SK-N-SH (cell line): ENCODE results near the gene CDC42EP4. TPM values are rescaled to one million over a fixed set of nuclear protein-coding genes. Genes with fewer than 3 reads are reported as not detected.

ENCODE experiments used
- CHD2 ChIP-seq: fragments of 150-350 bp; IDR thresholded peaks from 2 replicates; pipeline ENCODE4 v1.6.1; 2018; ENCODE audit warnings: low read length; ENCODE audit not compliant: partially characterized antibody
- ELF1 ChIP-seq: IDR thresholded peaks from 2 replicates; pipeline ENCODE4 v1.4.0; 2012
- EP300 ChIP-seq, 2 experiments: IDR thresholded peaks; 2 replicates each; pipeline versions ENCODE4 v1.4.0 to v1.6.1; 2012; ENCODE audit warnings: borderline replicate concordance in 1 of 2, low read depth in 1 of 2, low read length in 1 of 2
- FOSL2 ChIP-seq: IDR thresholded peaks from 2 replicates; pipeline ENCODE4 v1.4.0; 2012; ENCODE audit warnings: low read depth, mild to moderate bottlenecking, moderate library complexity, borderline replicate concordance
- FOXJ3 ChIP-seq: sonication (generic); formaldehyde crosslinking; IDR thresholded peaks from 2 replicates; pipeline ENCODE4 v1.5.1; 2020; ENCODE audit warnings: mild to moderate bottlenecking, missing genetic modification reagents
- FOXM1 ChIP-seq: IDR thresholded peaks from 2 replicates; pipeline ENCODE4 v1.4.0; 2012; ENCODE audit warnings: low read depth, mild to moderate bottlenecking
- GABPA ChIP-seq: IDR thresholded peaks from 2 replicates; pipeline ENCODE4 v1.4.0; 2012; ENCODE audit warnings: low read depth, mild to moderate bottlenecking
- GATA2 ChIP-seq: sonication (generic); formaldehyde crosslinking; IDR thresholded peaks from 2 replicates; pipeline ENCODE4 v1.5.0; 2020; ENCODE audit warnings: mild to moderate bottlenecking, missing genetic modification reagents
- IRF3 ChIP-seq: fragments of 150-350 bp; IDR thresholded peaks from 2 replicates; pipeline ENCODE4 v1.6.1; 2016; ENCODE audit warnings: mild to moderate bottlenecking, low read depth, low read length
- MEF2A ChIP-seq: IDR thresholded peaks from 2 replicates; pipeline ENCODE4 v1.4.0; 2012; ENCODE audit warnings: low read depth, borderline replicate concordance
- MXI1 ChIP-seq: IDR thresholded peaks from 2 replicates; pipeline ENCODE4 v1.6.1; 2012; ENCODE audit warnings: mild to moderate bottlenecking, low read depth, low read length, improper control_type of control experiment
- NRF1 ChIP-seq: IDR thresholded peaks from 2 replicates; pipeline ENCODE4 v1.6.1; 2012; ENCODE audit warnings: low read depth, mild to moderate bottlenecking, low read length
- PBX3 ChIP-seq: IDR thresholded peaks from 2 replicates; pipeline ENCODE4; 2012
- RCOR1 ChIP-seq: fragments of 150-350 bp; IDR thresholded peaks from 2 replicates; pipeline ENCODE4 v1.6.1; 2017; ENCODE audit warnings: antibody characterized with exemption, low read length
- RFX5 ChIP-seq: IDR thresholded peaks from 2 replicates; pipeline ENCODE4 v1.6.1; 2012; ENCODE audit warnings: mild to moderate bottlenecking, improper control_type of control experiment, low read length
- RXRA ChIP-seq: IDR thresholded peaks from 2 replicates; pipeline ENCODE4 v1.4.0; 2012; ENCODE audit warnings: low read depth, mild to moderate bottlenecking, borderline replicate concordance
- SIN3A ChIP-seq: IDR thresholded peaks from 2 replicates; pipeline ENCODE4 v1.6.1; 2012; ENCODE audit warnings: low read depth, mild to moderate bottlenecking, low read length, moderate library complexity, borderline replicate concordance
- SMC3 ChIP-seq: IDR thresholded peaks from 2 replicates; pipeline ENCODE4 v1.6.1; 2012; ENCODE audit warnings: low read depth, low read length, improper control_type of control experiment
- TAF1 ChIP-seq: IDR thresholded peaks from 2 replicates; pipeline ENCODE4 v1.6.1; 2012; ENCODE audit warnings: low read depth, mild to moderate bottlenecking, low read length, moderate library complexity, borderline replicate concordance
- TEAD4 ChIP-seq: IDR thresholded peaks from 2 replicates; pipeline ENCODE4 v1.4.0; 2012; ENCODE audit warnings: mild to moderate bottlenecking, borderline replicate concordance; ENCODE audit not compliant: insufficient read depth
- USF1 ChIP-seq: IDR thresholded peaks from 2 replicates; pipeline ENCODE4 v1.4.0; 2012; ENCODE audit warnings: low read depth, borderline replicate concordance
- YY1 ChIP-seq: IDR thresholded peaks from 2 replicates; pipeline ENCODE4 v1.4.0; 2012; ENCODE audit warnings: low read depth, mild to moderate bottlenecking
- ZBTB33 ChIP-seq: IDR thresholded peaks from 2 replicates; pipeline ENCODE4 v1.4.0; 2012; ENCODE audit warnings: low read depth, borderline replicate concordance
- polyA plus RNA-seq, 3 experiments: library from polyadenylated mRNA; depleted of rRNA; stranded (reverse); fragments of >200 nt; gene quantifications; 2 replicates each; pipeline ENCODE4 v1.2.3, GENCODE V29; 2012

Gene CDC42EP4
- polyA plus RNA-seq, 1 of the 3 experiments (the other 2 are of a cell fraction), result 28.3 TPM

- TF ChIP-seq GABPA (no peak), SMC3 (no peak), PBX3 (peak; percentile 63; the same call in 1 of the 2 replicates), YY1 (no peak), GATA2 (CRISPR knock-in tag) (no peak), ZBTB33 (no peak), TEAD4 (peak; percentile 49; the same call in 1 of the 2 replicates), EP300 (IDR thresholded peaks at IDR 0.05; ENCODE audit: borderline replicate concordance in 1 of 2, low read depth in 1 of 2, low read length in 1 of 2) (peak in 1 of 2 experiments; percentile 66; a peak in 1 of 4 replicates), RFX5 (no peak), ELF1 (no peak), CHD2 (no peak), MXI1 (0 out of 2 replicates have a peak, but pooled peaks have one; percentile 15), FOXJ3 (CRISPR knock-in tag) (no peak), RCOR1 (no peak), TAF1 (0 out of 2 replicates have a peak, but pooled peaks have one; percentile 15), RXRA (peak; percentile 47; the same call in 1 of the 2 replicates), MEF2A (no peak; the same call in 1 of the 2 replicates), FOXM1 (no peak), USF1 (peak; percentile 22; the same call in 1 of the 2 replicates), FOSL2 (peak; percentile 83), IRF3 (no peak), NRF1 (no peak), SIN3A (no peak)
- TF ChIP-seq, all 33 proteins: peak for 13
Measured at GRCh38 chr17:73292031-73292531, 19.7 kb downstream of the CDC42EP4 start (continued).
